GM12873 (cell line): ENCODE measurements around the gene NRDC.

Source experiments
- TF ChIP-seq, protein P1 (sequence below): IDR thresholded peaks from 2 replicates; pipeline ENCODE4 v1.5.1; 2012; ENCODE audit warnings: low read depth, mild to moderate bottlenecking, moderate library complexity, low read length, control low read depth; ENCODE audit not compliant: insufficient read depth; ENCODE audit errors: missing control alignments

The NRDC gene

DNA sequence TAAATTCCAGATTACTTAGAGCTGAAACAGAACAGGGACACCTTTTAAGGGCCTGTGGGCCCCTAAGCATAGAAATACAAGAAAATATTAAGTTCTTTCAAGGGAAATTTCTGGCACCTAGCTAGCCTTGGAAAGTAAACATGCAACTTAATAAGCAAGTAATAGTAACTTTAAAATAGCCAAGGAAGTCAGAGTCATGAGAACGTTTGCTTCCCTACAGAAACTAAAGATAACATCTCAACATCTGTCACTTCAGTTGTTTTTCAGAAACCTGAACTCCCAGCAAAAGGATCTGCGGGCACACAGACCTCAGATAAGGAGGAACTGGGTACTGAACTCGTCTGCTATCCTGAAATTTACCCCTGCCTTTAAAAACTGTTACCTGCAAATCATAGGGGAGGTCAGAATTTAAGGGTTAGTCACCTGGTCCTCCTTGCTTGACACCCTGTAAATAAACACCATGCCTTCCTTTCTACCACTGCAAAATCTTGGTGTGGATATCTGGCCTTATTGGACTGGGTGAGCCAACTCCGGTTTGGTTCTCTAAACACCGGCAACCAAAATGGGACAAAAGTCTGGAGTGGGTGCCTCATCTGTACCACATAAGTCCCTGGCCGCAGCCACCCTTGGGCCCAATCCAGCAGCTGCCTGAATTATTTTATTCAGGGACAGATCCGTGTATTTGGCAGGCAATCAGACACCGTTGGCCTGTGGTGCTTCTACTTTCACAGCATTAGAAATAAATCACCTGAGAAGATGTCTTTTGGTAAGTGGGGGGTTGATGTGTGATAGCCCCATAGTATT, 27.9 kb downstream of the NRDC start:
- TF ChIP-seq, protein P1, sequence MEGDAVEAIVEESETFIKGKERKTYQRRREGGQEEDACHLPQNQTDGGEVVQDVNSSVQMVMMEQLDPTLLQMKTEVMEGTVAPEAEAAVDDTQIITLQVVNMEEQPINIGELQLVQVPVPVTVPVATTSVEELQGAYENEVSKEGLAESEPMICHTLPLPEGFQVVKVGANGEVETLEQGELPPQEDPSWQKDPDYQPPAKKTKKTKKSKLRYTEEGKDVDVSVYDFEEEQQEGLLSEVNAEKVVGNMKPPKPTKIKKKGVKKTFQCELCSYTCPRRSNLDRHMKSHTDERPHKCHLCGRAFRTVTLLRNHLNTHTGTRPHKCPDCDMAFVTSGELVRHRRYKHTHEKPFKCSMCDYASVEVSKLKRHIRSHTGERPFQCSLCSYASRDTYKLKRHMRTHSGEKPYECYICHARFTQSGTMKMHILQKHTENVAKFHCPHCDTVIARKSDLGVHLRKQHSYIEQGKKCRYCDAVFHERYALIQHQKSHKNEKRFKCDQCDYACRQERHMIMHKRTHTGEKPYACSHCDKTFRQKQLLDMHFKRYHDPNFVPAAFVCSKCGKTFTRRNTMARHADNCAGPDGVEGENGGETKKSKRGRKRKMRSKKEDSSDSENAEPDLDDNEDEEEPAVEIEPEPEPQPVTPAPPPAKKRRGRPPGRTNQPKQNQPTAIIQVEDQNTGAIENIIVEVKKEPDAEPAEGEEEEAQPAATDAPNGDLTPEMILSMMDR: no peak

DNA sequence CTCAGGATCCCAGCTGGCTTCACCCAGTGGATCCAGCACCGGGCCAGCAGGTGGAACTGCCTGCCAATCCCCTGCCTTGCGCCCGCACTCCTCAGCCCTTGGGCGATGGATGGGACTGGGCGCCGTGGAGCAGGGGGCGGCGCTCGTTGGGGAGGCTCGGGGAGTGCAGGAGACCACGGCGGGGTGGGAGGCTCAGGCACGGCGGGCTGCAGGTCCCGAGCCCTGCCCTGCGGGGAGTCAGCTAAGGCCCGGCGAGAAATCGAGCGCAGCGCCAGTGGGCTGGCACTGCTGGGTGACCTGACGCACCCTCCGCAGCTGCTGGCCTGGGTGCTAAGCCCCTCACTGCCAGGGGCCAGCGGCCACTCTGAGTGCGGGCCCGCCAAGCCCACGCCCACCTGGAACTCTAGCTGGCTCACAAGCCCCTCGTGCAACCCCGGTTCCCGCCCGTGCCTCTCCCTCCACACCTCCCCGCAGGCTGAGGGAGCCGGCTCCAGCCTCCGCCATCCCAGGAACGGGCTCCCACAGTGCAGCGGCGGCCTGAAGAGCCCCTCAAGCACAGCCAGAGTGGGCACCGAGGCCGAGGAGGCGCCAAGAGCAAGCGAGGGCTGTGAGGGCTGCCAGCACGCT, 31.1 kb downstream of the NRDC start:
- TF ChIP-seq, protein P1: no peak

DNA sequence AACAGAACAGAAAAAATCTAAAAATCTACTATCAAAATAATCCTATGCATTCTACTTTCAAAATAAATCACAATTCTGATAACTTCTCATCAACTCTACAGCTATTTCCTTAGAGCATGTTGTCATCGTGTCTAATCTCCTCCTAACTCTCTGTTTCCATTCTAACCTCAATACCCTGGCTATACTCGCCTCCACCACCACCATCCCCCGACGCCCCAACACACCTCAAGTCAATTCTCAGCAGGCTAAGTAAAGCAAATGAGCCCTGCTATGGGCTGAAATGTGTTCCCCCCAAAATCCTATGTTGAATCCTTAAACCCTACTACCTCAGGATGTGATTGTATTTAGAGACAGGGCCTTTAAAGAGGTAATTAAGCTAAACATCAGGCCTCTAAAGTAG, 34.6 kb downstream of the NRDC start:
- TF ChIP-seq, protein P1: no peak

DNA sequence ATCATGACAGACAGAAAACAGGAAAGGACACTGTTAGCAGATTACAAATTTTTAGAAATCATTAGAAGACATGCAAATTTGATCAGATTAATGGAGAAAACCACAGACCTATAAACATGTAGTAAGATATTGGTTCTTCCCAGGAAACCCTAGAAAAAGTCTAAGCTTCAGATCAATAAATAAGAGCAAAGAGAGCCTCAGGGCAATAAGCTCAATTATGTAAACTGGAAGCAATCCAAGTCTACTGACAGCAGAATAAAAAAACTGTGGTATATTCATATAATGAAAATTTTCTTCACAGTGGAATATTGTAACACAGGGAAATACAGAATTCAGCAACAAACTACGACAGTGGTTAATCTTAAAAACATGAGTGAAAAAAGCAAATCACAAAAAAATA, 36.3 kb downstream of the NRDC start:
- TF ChIP-seq, protein P1: no peak

DNA sequence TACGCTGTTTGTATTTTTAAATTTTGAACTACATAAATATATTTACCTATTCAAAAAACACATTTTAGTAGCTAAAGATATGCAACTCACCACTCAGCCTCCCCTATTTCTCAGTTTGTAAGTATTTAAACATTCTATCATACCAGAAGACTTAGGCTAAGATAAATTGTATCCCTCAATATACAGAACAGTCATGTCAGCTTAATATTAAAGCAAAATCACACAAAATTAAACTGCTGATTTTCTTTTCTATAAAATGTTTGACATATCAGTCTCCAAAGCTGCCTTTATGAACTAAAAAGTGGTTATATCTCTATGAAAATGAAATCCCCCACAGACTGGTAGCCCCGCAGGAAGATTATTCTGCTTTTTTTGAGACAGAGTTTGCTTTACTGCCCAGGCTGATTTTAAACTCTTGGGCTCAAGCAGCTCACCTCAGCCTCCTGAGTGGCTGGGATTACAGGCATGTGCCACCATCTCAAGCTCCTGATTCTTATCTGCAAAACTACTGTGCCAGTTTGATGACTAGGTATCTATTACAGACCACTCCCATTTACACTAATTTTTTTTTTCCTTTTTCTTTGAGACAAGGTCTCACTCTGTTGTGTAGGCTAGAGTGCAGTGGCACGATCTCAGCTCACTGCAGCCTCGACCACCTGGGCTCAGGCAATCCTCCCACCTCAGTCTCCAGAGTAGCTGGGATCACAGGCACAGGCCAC, 37.6 kb downstream of the NRDC start:
- TF ChIP-seq, protein P1: no peak

DNA sequence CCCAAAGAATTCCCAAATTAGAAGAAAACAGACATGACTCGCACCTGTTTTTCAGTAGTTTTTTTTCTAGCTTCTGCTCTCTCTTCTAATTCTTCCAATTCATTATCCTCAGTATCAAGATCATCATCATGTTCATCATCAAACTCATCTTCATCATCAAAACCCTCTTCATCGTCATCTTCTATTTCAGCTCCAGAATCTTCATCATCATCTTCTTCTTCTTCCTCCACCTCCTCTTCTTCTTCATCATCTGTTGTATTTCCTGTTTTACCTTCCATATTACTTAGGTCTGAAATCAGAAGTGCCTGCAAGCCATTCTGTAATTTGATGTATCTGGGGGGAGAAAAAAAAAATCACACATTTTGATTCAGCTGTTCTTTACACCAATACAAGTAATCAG, 38.3 kb downstream of the NRDC start:
- TF ChIP-seq, protein P1: no peak

DNA sequence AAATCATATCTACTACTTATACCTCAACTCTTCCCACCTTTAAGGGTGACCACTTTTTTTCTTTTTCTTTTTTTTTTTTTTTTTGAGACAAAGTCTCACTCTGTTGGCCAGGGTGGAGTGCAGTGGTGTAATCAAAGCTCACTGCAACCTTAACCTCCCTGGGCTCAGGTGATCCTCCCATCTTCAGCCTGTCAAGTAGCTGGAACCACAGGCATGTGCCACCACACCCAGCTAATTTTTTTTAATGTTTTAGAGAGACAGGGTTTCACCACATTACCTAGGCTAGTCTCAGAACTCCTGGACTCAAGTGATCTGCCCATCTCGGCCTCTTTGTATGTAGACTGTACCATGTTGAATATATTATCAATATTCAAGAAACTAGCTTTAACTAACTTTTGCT, 39.4 kb downstream of the NRDC start:
- TF ChIP-seq, protein P1: no peak
